HG03565 (cell line): ENCODE measurements around the gene NR0B1.

Experiments used
- ATAC-seq: cut with Tn5 transposase; IDR thresholded peaks from one replicate; pipeline ENCODE4 v1.9.1; 2021; ENCODE audit warnings: mild to moderate bottlenecking, moderate library complexity; ENCODE audit not compliant: unreplicated experiment

Gene NR0B1

DNA sequence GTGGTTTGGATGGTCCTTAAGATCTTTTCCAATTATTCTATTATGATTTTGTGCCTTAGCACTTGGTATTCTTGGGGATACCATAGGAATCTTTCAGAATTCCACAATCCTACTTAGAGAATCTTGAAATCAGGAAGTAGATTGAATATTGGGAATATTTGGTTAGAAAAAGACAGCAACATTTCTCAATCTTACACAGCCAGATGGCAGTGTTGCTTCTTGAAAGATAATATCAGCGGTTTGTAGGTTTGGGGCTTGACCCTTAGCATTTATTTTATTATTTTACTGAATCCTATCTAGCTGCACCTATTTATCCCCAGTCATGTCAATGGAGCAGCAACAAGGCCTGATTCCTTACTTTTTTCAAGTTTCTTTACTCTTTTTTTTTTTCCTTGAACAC lies 33.7 kb downstream of the NR0B1 start:
- ATAC-seq: no peak

- ATAC-seq: no peak
Observed at GRCh38 chrX:30270639-30271038, 38.6 kb downstream of the NR0B1 start.

DNA sequence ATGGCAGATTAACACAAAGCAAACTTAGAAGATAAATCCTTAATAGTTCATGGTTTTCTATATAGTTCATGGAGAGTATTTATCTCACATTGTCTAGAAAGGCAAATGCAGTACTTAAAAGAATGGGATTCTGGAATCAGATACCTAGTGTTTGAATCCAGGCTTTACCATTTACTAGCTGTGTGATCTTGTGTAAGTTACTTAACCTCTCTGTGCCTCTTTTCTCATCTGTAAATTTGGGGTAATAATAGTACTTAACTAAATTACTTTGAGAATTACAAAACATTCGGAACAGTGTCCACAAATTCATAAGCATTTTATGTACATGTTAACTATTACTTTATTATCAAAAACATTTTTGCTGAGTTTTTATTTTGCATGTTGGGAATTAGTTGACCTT lies 46.4 kb downstream of the NR0B1 start:
- ATAC-seq: no peak

DNA sequence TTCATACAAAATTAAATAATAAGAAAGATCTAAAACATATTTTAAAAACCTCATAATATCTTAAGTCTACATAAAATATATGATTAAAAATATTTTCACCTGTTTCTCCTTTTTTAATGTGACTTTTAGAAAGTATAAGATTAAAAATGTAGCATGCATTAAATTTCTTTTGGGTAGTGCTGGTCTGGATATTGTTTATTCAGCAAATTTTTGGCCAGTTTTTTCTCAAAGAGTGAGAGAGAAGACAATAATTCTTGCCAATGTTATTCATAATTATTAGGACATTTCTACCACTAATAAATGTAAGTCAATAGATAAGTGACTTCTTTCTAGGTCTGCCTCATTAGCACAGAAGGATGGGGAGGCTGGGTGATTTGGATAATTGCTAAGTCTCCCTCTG lies 48.2 kb downstream of the NR0B1 start:
- ATAC-seq: no peak

DNA sequence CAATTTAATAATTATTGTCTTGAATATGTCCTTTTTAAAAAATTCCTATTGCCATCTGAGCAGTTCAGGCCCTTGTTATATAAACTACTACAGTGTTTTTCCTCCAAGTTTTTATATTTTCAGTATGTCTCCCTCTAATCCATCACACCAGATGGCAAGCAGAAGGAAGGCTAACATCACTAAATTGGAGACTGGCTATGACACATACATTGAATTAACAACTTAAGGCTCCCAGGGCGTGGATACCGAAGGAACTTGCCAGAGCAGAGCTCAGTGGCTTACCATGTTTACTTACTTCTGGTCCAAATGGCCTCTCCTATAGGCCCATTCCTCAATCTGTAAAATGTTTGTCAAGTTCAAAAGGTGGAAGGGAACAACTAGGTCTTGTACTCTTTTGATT lies 49.3 kb downstream of the NR0B1 start:
- no peak for ATAC-seq
